GM21381 (cell line): ENCODE data around the gene MYO10.
"Not testable (repeated sequence)": the region's sequence is repeated elsewhere in the genome, so short reads cannot be mapped to it uniquely, and the experiment has no call there.

Experiments
- ATAC-seq: cut with Tn5 transposase; IDR thresholded peaks from one replicate; pipeline ENCODE4 v1.9.1; 2021; ENCODE audit warnings: mild to moderate bottlenecking, moderate library complexity; ENCODE audit not compliant: unreplicated experiment

Gene MYO10

GRCh38 chr5:16791036-16791705 is 144.9 kb downstream of the MYO10 start:
- ATAC-seq: peak; percentile 58

GRCh38 chr5:16788957-16789356 is 147.1 kb downstream of the MYO10 start:
- no peak for ATAC-seq

- no peak for ATAC-seq
Observed at GRCh38 chr5:16787278-16787677, 148.8 kb downstream of the MYO10 start.

- peak; percentile 95 for ATAC-seq
Observed at GRCh38 chr5:16784843-16785791, 151.0 kb downstream of the MYO10 start.

- ATAC-seq: no peak
Observed at GRCh38 chr5:16784088-16784487, 152.0 kb downstream of the MYO10 start.

- no peak for ATAC-seq
Observed at GRCh38 chr5:16781828-16782626, 154.1 kb downstream of the MYO10 start.

- ATAC-seq: no peak
Observed at GRCh38 chr5:16780325-16780724, 155.8 kb downstream of the MYO10 start.

GRCh38 chr5:16777432-16777831 is 158.7 kb downstream of the MYO10 start:
- no peak for ATAC-seq

GRCh38 chr5:16776611-16777251 is 159.4 kb downstream of the MYO10 start:
- no peak for ATAC-seq

GRCh38 chr5:16774806-16775205 is 161.3 kb downstream of the MYO10 start:
- no peak for ATAC-seq

GRCh38 chr5:16773991-16774390 is 162.1 kb downstream of the MYO10 start:
- ATAC-seq: no peak

- ATAC-seq: no peak
Observed at GRCh38 chr5:16772556-16772955, 163.5 kb downstream of the MYO10 start.

GRCh38 chr5:16768184-16768583 is 167.9 kb downstream of the MYO10 start:
- no peak for ATAC-seq

- no peak for ATAC-seq
Observed at GRCh38 chr5:16763211-16763610, 172.9 kb downstream of the MYO10 start.

- ATAC-seq: peak; percentile 82
Observed at GRCh38 chr5:16759147-16759773, 176.8 kb downstream of the MYO10 start.

- no peak for ATAC-seq
Observed at GRCh38 chr5:16757989-16758501, 178.0 kb downstream of the MYO10 start.

- ATAC-seq: not testable (repeated sequence)
Observed at GRCh38 chr5:16757577-16757976, 178.5 kb downstream of the MYO10 start.

GRCh38 chr5:16757146-16757545 is 178.9 kb downstream of the MYO10 start:
- ATAC-seq: no peak

- ATAC-seq: no peak
Observed at GRCh38 chr5:16756692-16757091, 179.4 kb downstream of the MYO10 start.

- no peak for ATAC-seq
Observed at GRCh38 chr5:16755641-16756040, 180.4 kb downstream of the MYO10 start.
